GM12878 (cell line): ENCODE data around the gene SLAMF8.

Source experiments
- BACH1 ChIP-seq: fragments of 450-650 bp; IDR thresholded peaks from 2 replicates; pipeline ENCODE4 v1.6.1; 2017; ENCODE audit warnings: mild to moderate bottlenecking, borderline replicate concordance
- BRCA1 ChIP-seq: IDR thresholded peaks from 2 replicates; pipeline ENCODE4 v1.6.1; 2011; ENCODE audit warnings: low read depth, low read length, improper control_type of control experiment
- EZH2 ChIP-seq: IDR thresholded peaks from 2 replicates; pipeline ENCODE4 v1.6.1; 2012; ENCODE audit warnings: low read depth, mild to moderate bottlenecking, control low read depth, inconsistent platforms, low read length, borderline replicate concordance; ENCODE audit not compliant: control insufficient read depth
- RAD21 ChIP-seq: IDR thresholded peaks from 2 replicates; pipeline ENCODE4 v1.6.1; 2011; ENCODE audit warnings: mild to moderate bottlenecking, low read depth, low read length, moderate library complexity; ENCODE audit not compliant: insufficient read depth
- SMC3 ChIP-seq: IDR thresholded peaks from 2 replicates; pipeline ENCODE4 v1.6.1; 2011; ENCODE audit warnings: low read length, improper control_type of control experiment, borderline replicate concordance
- TF ChIP-seq, protein P1 (sequence below): fragments of 450-650 bp; IDR thresholded peaks from 2 replicates; pipeline ENCODE4 v1.6.1; 2017; ENCODE audit warnings: mild to moderate bottlenecking
- TF ChIP-seq, protein P2 (sequence below), 3 experiments: IDR thresholded peaks in 2 of 3; conservative IDR thresholded peaks in 1 of 3; 2 replicates each; pipeline ENCODE4 v1.5.1; 2011; ENCODE audit warnings: low read depth in 3 of 3, low read length in 3 of 3, mild to moderate bottlenecking in 3 of 3, control low read depth in 2 of 3, moderate library complexity in 2 of 3, inconsistent platforms in 1 of 3, mixed read lengths in 1 of 3; ENCODE audit not compliant: control insufficient read depth in 2 of 3, insufficient read depth in 1 of 3; ENCODE audit errors: extremely low read depth in 1 of 3

DNA sequence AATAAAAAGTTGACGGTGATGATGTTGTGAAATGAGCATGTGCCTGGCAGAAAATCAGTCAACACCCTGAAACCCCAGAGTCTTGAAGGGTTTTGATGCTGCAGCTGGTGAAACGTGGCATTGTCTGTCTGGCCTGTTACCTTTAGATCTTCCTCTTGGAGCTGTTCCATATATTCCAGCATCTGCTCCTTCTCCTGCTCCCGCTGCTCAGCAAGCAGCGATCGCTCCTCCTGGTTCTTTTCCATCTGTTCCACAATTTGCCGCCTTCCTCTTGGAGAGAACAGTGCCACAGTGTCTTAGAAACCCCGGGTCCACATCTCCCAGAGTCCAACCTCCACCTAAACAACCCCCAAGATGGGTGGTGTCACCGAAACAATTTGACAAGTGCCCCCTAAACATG is 57.6 kb downstream of the SLAMF8 start:
- TF ChIP-seq SMC3 (no peak), BRCA1 (no peak), RAD21 (no peak), BACH1 (no peak), EZH2 (no peak)
- TF ChIP-seq, protein P1, sequence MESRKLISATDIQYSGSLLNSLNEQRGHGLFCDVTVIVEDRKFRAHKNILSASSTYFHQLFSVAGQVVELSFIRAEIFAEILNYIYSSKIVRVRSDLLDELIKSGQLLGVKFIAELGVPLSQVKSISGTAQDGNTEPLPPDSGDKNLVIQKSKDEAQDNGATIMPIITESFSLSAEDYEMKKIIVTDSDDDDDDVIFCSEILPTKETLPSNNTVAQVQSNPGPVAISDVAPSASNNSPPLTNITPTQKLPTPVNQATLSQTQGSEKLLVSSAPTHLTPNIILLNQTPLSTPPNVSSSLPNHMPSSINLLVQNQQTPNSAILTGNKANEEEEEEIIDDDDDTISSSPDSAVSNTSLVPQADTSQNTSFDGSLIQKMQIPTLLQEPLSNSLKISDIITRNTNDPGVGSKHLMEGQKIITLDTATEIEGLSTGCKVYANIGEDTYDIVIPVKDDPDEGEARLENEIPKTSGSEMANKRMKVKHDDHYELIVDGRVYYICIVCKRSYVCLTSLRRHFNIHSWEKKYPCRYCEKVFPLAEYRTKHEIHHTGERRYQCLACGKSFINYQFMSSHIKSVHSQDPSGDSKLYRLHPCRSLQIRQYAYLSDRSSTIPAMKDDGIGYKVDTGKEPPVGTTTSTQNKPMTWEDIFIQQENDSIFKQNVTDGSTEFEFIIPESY: no peak
- TF ChIP-seq, protein P2, sequence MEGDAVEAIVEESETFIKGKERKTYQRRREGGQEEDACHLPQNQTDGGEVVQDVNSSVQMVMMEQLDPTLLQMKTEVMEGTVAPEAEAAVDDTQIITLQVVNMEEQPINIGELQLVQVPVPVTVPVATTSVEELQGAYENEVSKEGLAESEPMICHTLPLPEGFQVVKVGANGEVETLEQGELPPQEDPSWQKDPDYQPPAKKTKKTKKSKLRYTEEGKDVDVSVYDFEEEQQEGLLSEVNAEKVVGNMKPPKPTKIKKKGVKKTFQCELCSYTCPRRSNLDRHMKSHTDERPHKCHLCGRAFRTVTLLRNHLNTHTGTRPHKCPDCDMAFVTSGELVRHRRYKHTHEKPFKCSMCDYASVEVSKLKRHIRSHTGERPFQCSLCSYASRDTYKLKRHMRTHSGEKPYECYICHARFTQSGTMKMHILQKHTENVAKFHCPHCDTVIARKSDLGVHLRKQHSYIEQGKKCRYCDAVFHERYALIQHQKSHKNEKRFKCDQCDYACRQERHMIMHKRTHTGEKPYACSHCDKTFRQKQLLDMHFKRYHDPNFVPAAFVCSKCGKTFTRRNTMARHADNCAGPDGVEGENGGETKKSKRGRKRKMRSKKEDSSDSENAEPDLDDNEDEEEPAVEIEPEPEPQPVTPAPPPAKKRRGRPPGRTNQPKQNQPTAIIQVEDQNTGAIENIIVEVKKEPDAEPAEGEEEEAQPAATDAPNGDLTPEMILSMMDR (IDR thresholded peaks at IDR 0.05 in 2 of 3, conservative IDR thresholded peaks at IDR 0.05 in 1 of 3; ENCODE audit: control insufficient read depth in 2 of 3, extremely low read depth in 1 of 3, insufficient read depth in 1 of 3, low read depth in 3 of 3, low read length in 3 of 3): no peak
